ENCODE results near the gene BPIFB3.

The BPIFB3 gene

DNA sequence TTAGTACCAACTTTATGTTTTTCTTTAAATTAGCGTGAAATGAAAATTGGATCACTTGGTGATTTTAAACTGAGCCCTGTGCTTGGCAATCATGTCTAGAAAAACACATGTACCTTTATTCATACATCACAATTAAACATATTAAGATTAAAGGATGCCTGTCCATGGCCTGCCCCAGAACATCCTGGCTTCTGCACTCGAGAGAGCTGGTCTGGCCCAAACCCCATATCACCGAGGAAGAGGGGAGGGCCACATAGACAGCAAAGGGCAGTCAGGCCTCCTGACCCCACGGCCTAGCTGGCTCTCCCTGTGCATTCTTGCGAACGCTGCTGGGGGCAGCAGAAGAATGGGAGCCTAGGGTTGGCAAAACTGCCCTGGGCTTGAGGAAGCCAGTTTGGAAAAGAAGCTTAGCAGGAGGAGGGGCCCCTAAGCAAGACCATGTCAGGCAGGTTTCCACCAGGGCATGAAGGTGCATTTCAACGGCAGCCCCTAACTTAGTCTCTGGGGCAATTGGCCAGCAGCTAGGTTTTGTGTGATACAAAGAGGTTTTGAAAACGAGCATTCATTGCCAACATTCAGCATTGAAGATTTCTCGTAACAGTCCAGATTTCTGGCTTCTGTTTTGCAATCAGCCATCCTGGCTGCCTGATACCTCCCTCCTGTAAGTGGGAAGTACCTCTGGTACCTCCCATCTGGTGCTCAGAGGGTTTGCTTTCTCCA, 8.6 kb downstream of the BPIFB3 start:
- Histone ChIP-seq H3K4me3 (ENCODE audit: low read depth in 1 of 5, low read length in 5 of 5) (peak overlapping the region in 1 of 5 donors; percentile 17), H3K27ac (ENCODE audit: low read depth, low read length) (no peak overlapping the region), H3K4me1 (ENCODE audit: control insufficient read depth in 5 of 5, insufficient read depth in 5 of 5, low read length in 5 of 5) (peaks cover 0 to 29% (median 11%) of the 10 kb centered on the region in 5 donors), H3K9me3 (ENCODE audit: control insufficient read depth in 5 of 5, low read length in 5 of 5) (no peaks in the 10 kb centered on the region), H3K9ac (ENCODE audit: low read length in 5 of 5) (peak overlapping the region in 1 of 5 donors; percentile 29), H3K36me3 (ENCODE audit: control insufficient read depth in 5 of 5, insufficient read depth in 5 of 5, low read length in 5 of 5) (no peaks in the 10 kb centered on the region), H3K27me3 (ENCODE audit: control insufficient read depth in 5 of 5, insufficient read depth in 4 of 5, low read length in 5 of 5) (no peaks in the 10 kb centered on the region)

DNA sequence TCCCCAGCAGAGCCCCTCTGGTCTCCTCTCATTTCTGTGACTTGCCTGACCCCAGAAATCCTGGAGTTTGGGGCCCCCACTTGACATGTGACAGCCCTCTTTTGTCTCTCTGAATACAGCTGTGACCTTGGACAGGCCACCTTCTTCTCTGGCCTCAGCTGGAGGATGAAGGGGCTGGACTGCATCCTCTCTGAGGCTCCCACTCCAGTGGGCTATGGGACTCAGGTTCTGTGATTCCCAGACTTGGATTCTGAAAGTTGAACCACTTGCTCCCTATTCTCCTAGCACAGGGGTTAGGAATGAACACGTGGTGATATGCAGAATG, 9.1 kb downstream of the BPIFB3 start:
- Histone ChIP-seq H3K9me3 (ENCODE audit: control insufficient read depth in 5 of 5, low read length in 5 of 5) (no peaks in the 10 kb centered on the region), H3K9ac (ENCODE audit: low read length in 5 of 5) (peak overlapping the region in 1 of 5 donors; percentile 23), H3K27me3 (ENCODE audit: control insufficient read depth in 5 of 5, insufficient read depth in 4 of 5, low read length in 5 of 5) (no peaks in the 10 kb centered on the region), H3K27ac (ENCODE audit: low read depth, low read length) (no peak overlapping the region), H3K4me1 (ENCODE audit: control insufficient read depth in 5 of 5, insufficient read depth in 5 of 5, low read length in 5 of 5) (peaks cover 0 to 29% (median 11%) of the 10 kb centered on the region in 5 donors), H3K4me3 (ENCODE audit: low read depth in 1 of 5, low read length in 5 of 5) (no peak overlapping the region), H3K36me3 (ENCODE audit: control insufficient read depth in 5 of 5, insufficient read depth in 5 of 5, low read length in 5 of 5) (no peaks in the 10 kb centered on the region)

DNA sequence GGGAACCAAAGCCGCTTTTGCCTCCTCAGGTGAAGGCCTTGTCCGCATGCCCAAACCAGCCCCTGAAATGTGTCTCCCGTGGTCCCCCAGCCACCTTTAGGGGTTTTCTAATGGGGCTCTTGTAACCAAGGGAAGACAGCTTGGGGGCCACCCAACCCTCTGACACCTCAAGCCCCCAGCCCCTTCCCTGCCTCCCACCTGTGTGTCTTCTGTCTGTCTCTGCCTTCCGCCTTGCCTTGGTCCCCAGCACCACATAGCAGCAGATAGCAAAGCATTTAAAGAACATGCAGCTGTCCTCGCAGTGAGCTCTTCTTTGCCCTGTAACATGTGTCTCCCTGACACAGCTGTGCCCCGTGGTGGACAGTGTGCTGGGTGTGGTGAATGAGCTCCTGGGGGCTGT, 9.6 kb downstream of the BPIFB3 start:
- no peak overlapping the region for H3K4me3 ChIP-seq (ENCODE audit: low read depth in 1 of 5, low read length in 5 of 5)
- H3K9ac ChIP-seq (ENCODE audit: low read length in 5 of 5): no peak overlapping the region
- H3K27me3 ChIP-seq (ENCODE audit: control insufficient read depth in 5 of 5, insufficient read depth in 4 of 5, low read length in 5 of 5): no peaks in the 10 kb centered on the region
- no peaks in the 10 kb centered on the region for H3K36me3 ChIP-seq (ENCODE audit: control insufficient read depth in 5 of 5, insufficient read depth in 5 of 5, low read length in 5 of 5)
- peaks cover 0 to 25% (median 8%) of the 10 kb centered on the region in 5 donors for H3K4me1 ChIP-seq (ENCODE audit: control insufficient read depth in 5 of 5, insufficient read depth in 5 of 5, low read length in 5 of 5)
- H3K9me3 ChIP-seq (ENCODE audit: control insufficient read depth in 5 of 5, low read length in 5 of 5): no peaks in the 10 kb centered on the region
- H3K27ac ChIP-seq (ENCODE audit: low read depth, low read length): no peak overlapping the region

DNA sequence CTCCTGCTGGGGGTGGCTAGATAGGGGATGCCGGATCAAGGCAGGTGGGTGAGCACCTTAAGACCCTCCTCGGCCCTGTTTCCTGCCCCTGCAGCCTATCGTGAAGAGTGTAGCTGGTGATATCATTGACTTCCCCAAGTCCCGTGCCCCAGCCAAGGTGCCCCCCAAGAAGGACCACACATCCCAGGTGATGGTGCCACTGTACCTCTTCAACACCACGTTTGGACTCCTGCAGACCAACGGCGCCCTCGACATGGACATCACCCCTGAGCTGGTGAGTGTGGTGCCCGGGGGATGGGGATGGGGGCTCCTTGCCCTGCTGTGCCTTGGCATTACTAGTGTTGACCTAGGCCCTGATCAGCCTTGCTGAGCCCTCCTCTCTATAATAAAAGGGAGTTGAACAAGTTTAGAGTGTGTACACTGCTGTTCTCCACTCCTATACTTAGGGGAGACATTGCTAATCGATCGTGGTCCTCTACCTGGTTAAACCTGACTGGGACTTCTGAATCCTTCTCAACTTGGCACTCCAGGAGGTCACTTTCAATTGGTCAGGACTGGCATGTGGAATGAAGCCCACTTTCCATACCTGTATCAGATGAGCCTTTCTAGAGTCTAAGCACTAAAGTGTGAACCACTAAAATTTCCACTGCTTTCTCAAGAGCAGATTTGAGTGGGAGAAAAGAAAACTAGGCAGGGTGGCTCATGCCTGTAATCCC, 11.0 kb downstream of the BPIFB3 start:
- no peaks in the 10 kb centered on the region for H3K9me3 ChIP-seq (ENCODE audit: control insufficient read depth in 5 of 5, low read length in 5 of 5)
- H3K4me3 ChIP-seq (ENCODE audit: low read depth in 1 of 5, low read length in 5 of 5): no peak overlapping the region
- no peak overlapping the region for H3K27ac ChIP-seq (ENCODE audit: low read depth, low read length)
- H3K27me3 ChIP-seq (ENCODE audit: control insufficient read depth in 5 of 5, insufficient read depth in 4 of 5, low read length in 5 of 5): no peaks in the 10 kb centered on the region
- peaks cover 0 to 20% (median 7%) of the 10 kb centered on the region in 5 donors for H3K4me1 ChIP-seq (ENCODE audit: control insufficient read depth in 5 of 5, insufficient read depth in 5 of 5, low read length in 5 of 5)
- H3K9ac ChIP-seq (ENCODE audit: low read length in 5 of 5): no peak overlapping the region
- H3K36me3 ChIP-seq (ENCODE audit: control insufficient read depth in 5 of 5, insufficient read depth in 5 of 5, low read length in 5 of 5): no peaks in the 10 kb centered on the region

DNA sequence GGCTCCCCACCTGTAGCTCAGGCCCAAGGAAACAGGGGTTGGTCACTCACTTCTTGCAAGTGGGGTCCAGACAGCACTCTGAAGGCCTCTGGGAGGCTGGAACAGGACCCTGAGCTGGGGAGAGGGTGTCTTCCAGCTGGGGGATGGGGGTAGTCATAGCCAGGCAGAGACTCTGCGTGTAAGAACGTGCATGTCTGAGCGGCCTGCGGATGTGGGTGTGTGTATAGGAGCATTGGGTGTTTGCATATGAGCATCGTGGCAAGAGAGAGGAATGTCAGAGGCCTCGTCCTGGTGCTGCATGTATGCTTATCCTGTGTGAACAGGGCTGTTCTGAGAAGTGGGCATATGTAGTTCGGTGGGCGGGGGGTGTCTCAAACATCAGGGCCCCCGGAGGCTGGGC, 12.1 kb downstream of the BPIFB3 start:
- Histone ChIP-seq H3K36me3 (ENCODE audit: control insufficient read depth in 5 of 5, insufficient read depth in 5 of 5, low read length in 5 of 5) (no peaks in the 10 kb centered on the region), H3K27me3 (ENCODE audit: control insufficient read depth in 5 of 5, insufficient read depth in 4 of 5, low read length in 5 of 5) (peaks cover 0 to 3% (median 0%) of the 10 kb centered on the region in 5 donors), H3K9ac (ENCODE audit: low read length in 5 of 5) (no peak overlapping the region), H3K4me3 (ENCODE audit: low read depth in 1 of 5, low read length in 5 of 5) (no peak overlapping the region), H3K4me1 (ENCODE audit: control insufficient read depth in 5 of 5, insufficient read depth in 5 of 5, low read length in 5 of 5) (peaks cover 0 to 20% (median 7%) of the 10 kb centered on the region in 5 donors), H3K9me3 (ENCODE audit: control insufficient read depth in 5 of 5, low read length in 5 of 5) (no peaks in the 10 kb centered on the region), H3K27ac (ENCODE audit: low read depth, low read length) (no peak overlapping the region)

DNA sequence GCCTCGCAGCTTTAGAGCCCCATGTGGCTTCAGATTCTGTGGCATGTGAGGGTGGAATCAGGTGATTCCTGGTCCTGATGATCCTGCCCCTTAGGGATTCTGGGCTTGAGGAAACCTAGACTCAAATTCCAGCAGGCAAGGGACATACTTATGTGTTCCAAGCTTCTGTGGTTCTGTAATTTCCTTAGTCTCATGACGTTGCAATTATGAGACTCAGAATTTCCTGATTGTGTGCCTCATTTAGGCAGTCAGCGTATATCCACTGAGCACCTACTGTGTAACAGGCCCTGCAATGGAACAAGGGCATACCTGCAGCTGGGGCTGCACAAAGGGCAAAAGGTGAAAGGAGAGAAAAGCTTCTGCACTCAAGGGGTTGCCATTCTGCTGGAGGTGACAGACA, 14.1 kb downstream of the BPIFB3 start:
- Histone ChIP-seq H3K4me3 (ENCODE audit: low read depth in 1 of 5, low read length in 5 of 5) (no peak overlapping the region), H3K9me3 (ENCODE audit: control insufficient read depth in 5 of 5, low read length in 5 of 5) (no peaks in the 10 kb centered on the region)

GRCh38 chr20:33068251-33068939, 14.7 kb downstream of the BPIFB3 start:
- Histone ChIP-seq H3K27me3 (ENCODE audit: control insufficient read depth in 5 of 5, insufficient read depth in 4 of 5, low read length in 5 of 5) (peaks cover 0 to 7% (median 0%) of the 10 kb centered on the region in 5 donors), H3K4me1 (ENCODE audit: control insufficient read depth in 5 of 5, insufficient read depth in 5 of 5, low read length in 5 of 5) (peaks cover 0 to 2% (median 0%) of the 10 kb centered on the region in 5 donors), H3K9ac (ENCODE audit: low read length in 5 of 5) (no peak overlapping the region), H3K4me3 (ENCODE audit: low read depth in 1 of 5, low read length in 5 of 5) (no peak overlapping the region), H3K36me3 (ENCODE audit: control insufficient read depth in 5 of 5, insufficient read depth in 5 of 5, low read length in 5 of 5) (no peaks in the 10 kb centered on the region), H3K9me3 (ENCODE audit: control insufficient read depth in 5 of 5, low read length in 5 of 5) (no peaks in the 10 kb centered on the region), H3K27ac (ENCODE audit: low read depth, low read length) (no peak overlapping the region)

More for the DNA sequence above, 14.1 kb downstream of the BPIFB3 start:
- no peaks in the 10 kb centered on the region for H3K36me3 ChIP-seq (ENCODE audit: control insufficient read depth in 5 of 5, insufficient read depth in 5 of 5, low read length in 5 of 5)
- peaks cover 0 to 7% (median 0%) of the 10 kb centered on the region in 5 donors for H3K27me3 ChIP-seq (ENCODE audit: control insufficient read depth in 5 of 5, insufficient read depth in 4 of 5, low read length in 5 of 5)
- no peak overlapping the region for H3K27ac ChIP-seq (ENCODE audit: low read depth, low read length)
- no peak overlapping the region for H3K9ac ChIP-seq (ENCODE audit: low read length in 5 of 5)
- H3K4me1 ChIP-seq (ENCODE audit: control insufficient read depth in 5 of 5, insufficient read depth in 5 of 5, low read length in 5 of 5): peaks cover 0 to 5% (median 5%) of the 10 kb centered on the region in 5 donors

DNA sequence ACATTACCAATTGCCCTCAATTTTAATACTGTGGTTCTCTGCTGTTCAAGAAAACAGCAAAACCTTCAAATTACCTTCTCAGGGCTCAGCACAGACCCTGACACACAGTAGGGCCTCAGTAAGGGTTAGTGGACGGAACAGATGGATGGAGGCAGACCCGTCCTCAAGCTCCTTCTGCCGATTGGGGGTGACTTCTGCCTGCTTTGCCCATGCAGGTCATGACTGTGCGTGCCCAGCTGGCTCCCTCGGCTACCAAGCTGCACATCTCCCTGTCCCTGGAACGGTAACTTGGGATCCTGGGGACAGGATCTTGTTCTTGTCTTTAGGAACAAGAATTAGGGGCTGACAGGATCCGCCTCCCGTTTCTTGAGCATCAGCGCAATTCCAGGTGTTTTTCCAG, 16.0 kb downstream of the BPIFB3 start:
- Histone ChIP-seq H3K27ac (ENCODE audit: low read depth, low read length) (no peak overlapping the region), H3K9me3 (ENCODE audit: control insufficient read depth in 5 of 5, low read length in 5 of 5) (no peaks in the 10 kb centered on the region), H3K4me3 (ENCODE audit: low read depth in 1 of 5, low read length in 5 of 5) (no peak overlapping the region), H3K9ac (ENCODE audit: low read length in 5 of 5) (no peak overlapping the region), H3K27me3 (ENCODE audit: control insufficient read depth in 5 of 5, insufficient read depth in 4 of 5, low read length in 5 of 5) (peaks cover 0 to 7% (median 0%) of the 10 kb centered on the region in 5 donors), H3K36me3 (ENCODE audit: control insufficient read depth in 5 of 5, insufficient read depth in 5 of 5, low read length in 5 of 5) (no peaks in the 10 kb centered on the region), H3K4me1 (ENCODE audit: control insufficient read depth in 5 of 5, insufficient read depth in 5 of 5, low read length in 5 of 5) (no peaks in the 10 kb centered on the region)

GRCh38 chr20:33070111-33071053, 16.7 kb downstream of the BPIFB3 start:
- no peaks in the 10 kb centered on the region for H3K36me3 ChIP-seq (ENCODE audit: control insufficient read depth in 5 of 5, insufficient read depth in 5 of 5, low read length in 5 of 5)
- H3K4me1 ChIP-seq (ENCODE audit: control insufficient read depth in 5 of 5, insufficient read depth in 5 of 5, low read length in 5 of 5): no peaks in the 10 kb centered on the region
- H3K9me3 ChIP-seq (ENCODE audit: control insufficient read depth in 5 of 5, low read length in 5 of 5): no peaks in the 10 kb centered on the region
- peaks cover 0 to 7% (median 0%) of the 10 kb centered on the region in 5 donors for H3K27me3 ChIP-seq (ENCODE audit: control insufficient read depth in 5 of 5, insufficient read depth in 4 of 5, low read length in 5 of 5)
- H3K4me3 ChIP-seq (ENCODE audit: low read depth in 1 of 5, low read length in 5 of 5): no peak overlapping the region
- no peak overlapping the region for H3K27ac ChIP-seq (ENCODE audit: low read depth, low read length)
- H3K9ac ChIP-seq (ENCODE audit: low read length in 5 of 5): no peak overlapping the region
